OCI-LY7 (cell line): ENCODE data around the gene LRRC4B. TPM values are rescaled to one million over a fixed set of nuclear protein-coding genes. Genes with fewer than 3 reads are reported as not detected.

Source experiments
- BruUV-seq: library from RNA; stranded (reverse); fragments of 400-500 nt; replicated peaks from 2 replicates; lab custom pipeline; 2021; lab: Mats Ljungman, UMichigan
- CTCF ChIA-PET: fragments of 300-600 bp; sonication (Branson Sonifier 250); formaldehyde crosslinking; loops from one replicate; lab custom pipeline; 2022; ENCODE audit warnings: antibody characterized with exemption; ENCODE audit not compliant: unreplicated experiment; lab: Charles Lee
- POLR2A ChIA-PET: fragments of 300-600 bp; sonication (Branson Sonifier 250); formaldehyde crosslinking; loops from one replicate; lab custom pipeline; 2022; ENCODE audit warnings: antibody characterized with exemption; lab: Charles Lee
- DNase-seq: peaks from one replicate; pipeline ENCODE4 v3.0.0-alpha.2; 2015; ENCODE audit warnings: low spot score
- H2AFZ ChIP-seq: fragments of 200-600 bp; sonication (generic), shearing (Covaris generic); 2 replicates; pipeline ENCODE4 v1.6.1; 2014; ENCODE audit warnings: mild to moderate bottlenecking, antibody characterized with exemption, low read length, moderate library complexity
- H3K27ac ChIP-seq: fragments of 200-600 bp; sonication (generic); 2 replicates; pipeline ENCODE4 v1.5.1; 2014; ENCODE audit warnings: mixed run types, low read depth, mild to moderate bottlenecking, moderate library complexity, low read length, inconsistent platforms; ENCODE audit not compliant: poor library complexity, severe bottlenecking
- H3K36me3 ChIP-seq: fragments of 200-600 bp; sonication (generic); 2 replicates; pipeline ENCODE4 v1.6.1; 2014; ENCODE audit warnings: mild to moderate bottlenecking, antibody characterized with exemption, low read length, moderate library complexity, mixed read lengths; ENCODE audit not compliant: insufficient read depth
- H3K4me1 ChIP-seq: fragments of 200-600 bp; sonication (generic); 2 replicates; pipeline ENCODE4 v1.5.1; 2014; ENCODE audit warnings: mild to moderate bottlenecking, low read length; ENCODE audit not compliant: insufficient read depth, poor library complexity, severe bottlenecking
- H3K4me2 ChIP-seq: fragments of 200-600 bp; sonication (generic); 2 replicates; pipeline ENCODE4 v1.6.1; 2014; ENCODE audit warnings: mild to moderate bottlenecking, low read length
- H3K4me3 ChIP-seq: fragments of 200-600 bp; sonication (generic); 2 replicates; pipeline ENCODE4 v1.5.1; 2014; ENCODE audit warnings: mild to moderate bottlenecking, low read depth, low read length; ENCODE audit not compliant: poor library complexity, severe bottlenecking
- H3K79me2 ChIP-seq: fragments of 200-600 bp; sonication (generic); 2 replicates; pipeline ENCODE4 v1.6.1; 2016; ENCODE audit warnings: low read depth, mild to moderate bottlenecking, low read length, moderate library complexity, mixed read lengths; ENCODE audit not compliant: insufficient read depth
- H3K9me2 ChIP-seq: fragments of 200-600 bp; sonication (generic); 2 replicates; pipeline ENCODE4 v1.6.1; 2016; ENCODE audit warnings: mild to moderate bottlenecking, low read length, mixed read lengths; ENCODE audit not compliant: insufficient read depth
- H3K9me3 ChIP-seq: fragments of 200-600 bp; sonication (generic); 2 replicates; pipeline ENCODE4 v1.6.1; 2014; ENCODE audit warnings: mild to moderate bottlenecking, mixed run types, low read length, mixed read lengths
- H4K20me1 ChIP-seq: fragments of 200-600 bp; sonication (generic); 2 replicates; pipeline ENCODE4 v1.6.1; 2014; ENCODE audit warnings: mild to moderate bottlenecking, antibody characterized with exemption, low read length, moderate library complexity, mixed read lengths; ENCODE audit not compliant: insufficient read depth
- CTCF ChIP-seq: fragments of 200-600 bp; sonication (generic); conservative IDR thresholded peaks from 2 replicates; pipeline ENCODE4 v1.5.1; 2014; ENCODE audit warnings: mild to moderate bottlenecking, antibody characterized with exemption, low read length, moderate library complexity, mixed read lengths
- EZH2phosphoT487 ChIP-seq: fragments of 200-600 bp; sonication (generic); IDR thresholded peaks from 2 replicates; pipeline ENCODE4 v1.6.1; 2018; ENCODE audit warnings: low read depth, borderline replicate concordance, mild to moderate bottlenecking, mixed run types, antibody characterized with exemption, low read length, moderate library complexity, mixed read lengths
- intact Hi-C: fragments of 100-400 bp; cut with micrococcal nuclease; formaldehyde crosslinking; loops from one replicate; pipeline ENCODE4 v1.10.0; 2022; ENCODE audit not compliant: unreplicated experiment
- total RNA-seq, 2 experiments: library from RNA; depleted of rRNA in 1 of 2; stranded (reverse); fragments of >200 nt in 1 of 2; shearing (Covaris generic) in 1 of 2; gene quantifications; 2 replicates each; pipeline ENCODE4 v1.2.3, GENCODE V29; 2014 to 2022

The LRRC4B gene
- total RNA-seq, 2 experiments from 2014 or later = 0.29 TPM; not detected in 1

GRCh38 chr19:50496189-50497021, 71.8 kb downstream of the LRRC4B start:
- BruUV-seq = no TSS peak
- no peaks in the 10 kb centered on the region for H3K36me3 ChIP-seq
- no peaks in the 10 kb centered on the region for H4K20me1 ChIP-seq
- ChIA-PET CTCF (no interaction called here), POLR2A (no interaction called here)
- no peak overlapping the region for H3K4me2 ChIP-seq
- intact Hi-C loops = no loop called here
- no peak overlapping the region for H3K27ac ChIP-seq
- no peaks in the 10 kb centered on the region for H3K79me2 ChIP-seq
- no peak for DNase-seq
- TF ChIP-seq CTCF = no peak
- TF ChIP-seq EZH2phosphoT487 = no peak
- peaks cover 11% of the 10 kb centered on the region for H3K4me1 ChIP-seq
- H3K4me3 ChIP-seq = no peak overlapping the region
- H3K9me3 ChIP-seq = no peaks in the 10 kb centered on the region
- H2AFZ ChIP-seq = no peak overlapping the region
- no peaks in the 10 kb centered on the region for H3K9me2 ChIP-seq

GRCh38 chr19:50495020-50495531, 73.2 kb downstream of the LRRC4B start:
- H3K27ac ChIP-seq = no peak overlapping the region
- no TSS peak for BruUV-seq
- H3K4me1 ChIP-seq = peaks cover 2% of the 10 kb centered on the region
- no peak overlapping the region for H2AFZ ChIP-seq
- H3K9me3 ChIP-seq = no peaks in the 10 kb centered on the region
- intact Hi-C loops = no loop called here
- no peaks in the 10 kb centered on the region for H3K79me2 ChIP-seq
- no peaks in the 10 kb centered on the region for H3K9me2 ChIP-seq
- no peaks in the 10 kb centered on the region for H3K36me3 ChIP-seq
- ChIA-PET CTCF (no interaction called here), POLR2A (no interaction called here)
- no peak overlapping the region for H3K4me2 ChIP-seq
- H4K20me1 ChIP-seq = no peaks in the 10 kb centered on the region
- no peak for DNase-seq
- TF ChIP-seq CTCF (no peak), EZH2phosphoT487 (no peak)
- no peak overlapping the region for H3K4me3 ChIP-seq
